Ureter (tissue), 1 donor: Measurements from ENCODE around the gene CELF6. TPM values are rescaled to one million over a fixed set of nuclear protein-coding genes. Genes with fewer than 3 reads are reported as not detected.

Experiments
- DNase-seq: peaks from one replicate; pipeline ENCODE4 v3.0.0-alpha.2; 2020; ENCODE audit warnings: low spot score
- total RNA-seq: library from RNA; stranded (reverse); gene quantifications from one replicate; pipeline ENCODE4 v1.2.4, GENCODE V29; 2023
- donor health status: DM: yes; HTN: yes; CAD: no.

The CELF6 gene
- total RNA-seq: 3.4 TPM

- DNase-seq: peak; percentile 71
Observed at GRCh38 chr15:72319985-72320671, at the start of gene CELF6. TSS of gene CELF6 (minus strand) at chr15:72320157. CDS start at chr15:72319874, 283 bp downstream.

GRCh38 chr15:72368899-72369298 is 48.9 kb upstream of the CELF6 start:
- DNase-seq: no peak

GRCh38 chr15:72368325-72368724 is 48.4 kb upstream of the CELF6 start:
- no peak for DNase-seq

GRCh38 chr15:72365844-72366243 is 45.9 kb upstream of the CELF6 start:
- DNase-seq: no peak

- DNase-seq: no peak
Observed at GRCh38 chr15:72361176-72361575, 41.2 kb upstream of the CELF6 start.

GRCh38 chr15:72358650-72359171 is 38.8 kb upstream of the CELF6 start:
- peak; percentile 85 for DNase-seq

GRCh38 chr15:72358121-72358520 is 38.2 kb upstream of the CELF6 start:
- DNase-seq: no peak

- DNase-seq: no peak
Observed at GRCh38 chr15:72354496-72354895, 34.5 kb upstream of the CELF6 start.

- DNase-seq: no peak
Observed at GRCh38 chr15:72353266-72353665, 33.3 kb upstream of the CELF6 start.

GRCh38 chr15:72345806-72346205 is 25.8 kb upstream of the CELF6 start:
- no peak for DNase-seq

- DNase-seq: no peak
Observed at GRCh38 chr15:72345280-72345679, 25.3 kb upstream of the CELF6 start.

- DNase-seq: peak; percentile 6
Observed at GRCh38 chr15:72344602-72345001, 24.6 kb upstream of the CELF6 start.

GRCh38 chr15:72342385-72342784 is 22.4 kb upstream of the CELF6 start:
- DNase-seq: peak; percentile 45

- peak; percentile 17 for DNase-seq
Observed at GRCh38 chr15:72341361-72341760, 21.4 kb upstream of the CELF6 start.

GRCh38 chr15:72340366-72340765 is 20.4 kb upstream of the CELF6 start:
- no peak for DNase-seq

- no peak for DNase-seq
Observed at GRCh38 chr15:72339777-72340177, 19.8 kb upstream of the CELF6 start.

- peak; percentile 52 for DNase-seq
Observed at GRCh38 chr15:72338617-72339321, 18.8 kb upstream of the CELF6 start.

GRCh38 chr15:72338148-72338547 is 18.2 kb upstream of the CELF6 start:
- no peak for DNase-seq

GRCh38 chr15:72334842-72335241 is 14.9 kb upstream of the CELF6 start:
- DNase-seq: no peak

- DNase-seq: no peak
Observed at GRCh38 chr15:72331021-72331420, 11.1 kb upstream of the CELF6 start.

- DNase-seq: no peak
Observed at GRCh38 chr15:72323752-72324151, 3.8 kb upstream of the CELF6 start.

GRCh38 chr15:72319360-72319984 is 485 bp downstream of the CELF6 start:
- peak; percentile 62 for DNase-seq
